ENCODE measurements around the gene VCL.

The VCL gene

DNA sequence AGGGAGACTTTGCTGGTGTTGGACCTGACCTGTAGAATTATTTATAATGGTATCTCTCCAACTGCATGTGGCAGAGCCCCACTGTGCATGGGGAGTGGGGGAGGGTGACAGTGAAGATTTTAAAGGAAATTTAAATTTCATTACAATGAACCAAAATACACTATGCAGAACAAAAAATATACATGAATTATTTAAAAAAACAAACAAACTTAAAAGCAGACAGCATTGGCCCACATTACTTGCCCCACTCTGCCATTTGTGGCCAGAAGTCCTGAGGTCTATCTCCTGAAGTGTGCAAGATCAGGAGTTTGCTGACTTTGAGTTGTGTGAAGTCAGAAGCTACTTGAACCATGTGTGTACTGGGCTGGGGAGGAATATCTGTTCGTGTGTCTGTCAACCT, 112.2 kb downstream of the VCL start:
- Histone ChIP-seq H3F3A (ENCODE audit: insufficient read depth) (no peaks in the 10 kb centered on the region), H3K9ac (ENCODE audit: low read length) (no peak overlapping the region), H3K79me2 (ENCODE audit: insufficient read depth, low read length) (no peaks in the 10 kb centered on the region), H3K9me3 (ENCODE audit: insufficient read depth, low read length) (no peaks in the 10 kb centered on the region), H3K4me3 (ENCODE audit: insufficient read depth, low read length, poor library complexity, severe bottlenecking) (no peak overlapping the region), H2AFZ (ENCODE audit: low read depth, low read length, severe bottlenecking) (no peak overlapping the region), H3K4me2 (ENCODE audit: low read depth, low read length, poor library complexity, severe bottlenecking) (no peak overlapping the region), H3K36me3 (ENCODE audit: low read length) (peaks cover 11% of the 10 kb centered on the region; the same call in 1 of the 2 replicates), H3K27ac (ENCODE audit: low read depth, low read length) (no peak overlapping the region), H3K9me2 (replicated peaks; ENCODE audit: insufficient read depth, low read length) (no peaks in the 10 kb centered on the region), H4K20me1 (ENCODE audit: low read depth, low read length) (no peaks in the 10 kb centered on the region), H3K27me3 (ENCODE audit: low read length) (no peaks in the 10 kb centered on the region)
- TF ChIP-seq, protein P1, sequence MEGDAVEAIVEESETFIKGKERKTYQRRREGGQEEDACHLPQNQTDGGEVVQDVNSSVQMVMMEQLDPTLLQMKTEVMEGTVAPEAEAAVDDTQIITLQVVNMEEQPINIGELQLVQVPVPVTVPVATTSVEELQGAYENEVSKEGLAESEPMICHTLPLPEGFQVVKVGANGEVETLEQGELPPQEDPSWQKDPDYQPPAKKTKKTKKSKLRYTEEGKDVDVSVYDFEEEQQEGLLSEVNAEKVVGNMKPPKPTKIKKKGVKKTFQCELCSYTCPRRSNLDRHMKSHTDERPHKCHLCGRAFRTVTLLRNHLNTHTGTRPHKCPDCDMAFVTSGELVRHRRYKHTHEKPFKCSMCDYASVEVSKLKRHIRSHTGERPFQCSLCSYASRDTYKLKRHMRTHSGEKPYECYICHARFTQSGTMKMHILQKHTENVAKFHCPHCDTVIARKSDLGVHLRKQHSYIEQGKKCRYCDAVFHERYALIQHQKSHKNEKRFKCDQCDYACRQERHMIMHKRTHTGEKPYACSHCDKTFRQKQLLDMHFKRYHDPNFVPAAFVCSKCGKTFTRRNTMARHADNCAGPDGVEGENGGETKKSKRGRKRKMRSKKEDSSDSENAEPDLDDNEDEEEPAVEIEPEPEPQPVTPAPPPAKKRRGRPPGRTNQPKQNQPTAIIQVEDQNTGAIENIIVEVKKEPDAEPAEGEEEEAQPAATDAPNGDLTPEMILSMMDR (IDR thresholded peaks at IDR 0.05; ENCODE audit: insufficient read depth, low read length, poor library complexity, severe bottlenecking): no peak
- TF ChIP-seq EZH2phosphoT487 (conservative IDR thresholded peaks at IDR 0.05; ENCODE audit: low read length): no peak

DNA sequence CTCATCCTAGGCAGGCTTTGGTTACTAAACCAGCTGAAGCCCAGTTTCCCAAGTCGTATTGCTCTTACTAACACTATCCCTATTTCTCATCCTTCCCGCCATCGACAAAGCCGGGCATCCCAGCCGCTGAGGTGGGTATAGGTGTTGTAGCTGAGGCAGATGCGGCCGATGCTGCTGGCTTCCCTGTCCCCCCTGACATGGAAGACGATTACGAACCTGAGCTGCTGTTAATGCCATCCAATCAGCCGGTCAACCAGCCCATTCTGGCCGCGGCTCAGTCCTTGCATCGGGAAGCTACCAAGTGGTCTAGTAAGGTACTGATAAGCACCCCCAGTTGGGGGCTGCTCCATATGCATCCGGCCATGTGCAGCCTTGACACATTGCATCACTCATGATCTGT, 113.9 kb downstream of the VCL start:
- Histone ChIP-seq H3K9ac (ENCODE audit: low read length) (no peak overlapping the region), H4K20me1 (ENCODE audit: low read depth, low read length) (no peaks in the 10 kb centered on the region), H3K36me3 (ENCODE audit: low read length) (peaks cover 11% of the 10 kb centered on the region; the same call in 1 of the 2 replicates), H3F3A (ENCODE audit: insufficient read depth) (no peaks in the 10 kb centered on the region), H3K9me2 (replicated peaks; ENCODE audit: insufficient read depth, low read length) (no peaks in the 10 kb centered on the region), H3K4me2 (ENCODE audit: low read depth, low read length, poor library complexity, severe bottlenecking) (no peak overlapping the region), H3K27me3 (ENCODE audit: low read length) (no peaks in the 10 kb centered on the region), H3K27ac (ENCODE audit: low read depth, low read length) (no peak overlapping the region), H3K9me3 (ENCODE audit: insufficient read depth, low read length) (no peaks in the 10 kb centered on the region), H3K79me2 (ENCODE audit: insufficient read depth, low read length) (no peaks in the 10 kb centered on the region), H2AFZ (ENCODE audit: low read depth, low read length, severe bottlenecking) (no peak overlapping the region), H3K4me3 (ENCODE audit: insufficient read depth, low read length, poor library complexity, severe bottlenecking) (no peak overlapping the region)
- no peak for TF ChIP-seq EZH2phosphoT487 (conservative IDR thresholded peaks at IDR 0.05; ENCODE audit: low read length)
- TF ChIP-seq, protein P1 (IDR thresholded peaks at IDR 0.05; ENCODE audit: insufficient read depth, low read length, poor library complexity, severe bottlenecking): no peak

DNA sequence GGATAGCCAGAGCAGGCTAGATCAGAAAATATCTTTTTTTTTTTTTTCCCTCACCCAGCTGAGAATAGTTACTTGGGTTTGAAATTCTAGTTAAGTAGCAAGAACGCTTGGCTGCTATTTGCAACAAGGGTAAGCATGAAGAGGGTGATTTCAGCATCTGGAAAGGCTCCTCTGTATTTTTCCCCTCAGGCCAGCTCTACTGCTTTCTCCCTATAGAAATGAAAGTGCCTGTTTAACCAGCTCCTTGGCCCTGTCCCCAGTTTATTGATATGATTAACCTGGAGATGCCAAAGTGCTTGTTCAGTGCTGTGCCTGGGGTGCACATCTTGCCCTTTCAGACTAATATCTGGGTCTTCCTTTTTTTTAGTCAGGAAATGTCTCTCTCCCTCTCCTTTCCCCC, 115.6 kb downstream of the VCL start:
- Histone ChIP-seq H3F3A (ENCODE audit: insufficient read depth) (no peaks in the 10 kb centered on the region), H3K4me2 (ENCODE audit: low read depth, low read length, poor library complexity, severe bottlenecking) (no peak overlapping the region), H3K27ac (ENCODE audit: low read depth, low read length) (no peak overlapping the region), H3K4me3 (ENCODE audit: insufficient read depth, low read length, poor library complexity, severe bottlenecking) (no peak overlapping the region), H3K27me3 (ENCODE audit: low read length) (no peaks in the 10 kb centered on the region), H2AFZ (ENCODE audit: low read depth, low read length, severe bottlenecking) (no peak overlapping the region), H3K9ac (ENCODE audit: low read length) (no peak overlapping the region), H3K36me3 (ENCODE audit: low read length) (peaks cover 11% of the 10 kb centered on the region; the same call in 1 of the 2 replicates), H3K79me2 (ENCODE audit: insufficient read depth, low read length) (no peaks in the 10 kb centered on the region), H3K9me2 (replicated peaks; ENCODE audit: insufficient read depth, low read length) (no peaks in the 10 kb centered on the region), H3K9me3 (ENCODE audit: insufficient read depth, low read length) (no peaks in the 10 kb centered on the region), H4K20me1 (ENCODE audit: low read depth, low read length) (no peaks in the 10 kb centered on the region)
- TF ChIP-seq, protein P1 (IDR thresholded peaks at IDR 0.05; ENCODE audit: insufficient read depth, low read length, poor library complexity, severe bottlenecking): no peak
- no peak for TF ChIP-seq EZH2phosphoT487 (conservative IDR thresholded peaks at IDR 0.05; ENCODE audit: low read length)
